Measurements from ENCODE around the gene IGF2BP2. TPM values are rescaled to one million over a fixed set of nuclear protein-coding genes. Genes with fewer than 3 reads are reported as not detected.

IGF2BP2 gene
- total and polyA plus RNA-seq, 2 of the 13 experiments (the other 11 are each of a cell fraction or from before 2014, with no cell fraction given): 6.5 to 46.0 TPM

DNA sequence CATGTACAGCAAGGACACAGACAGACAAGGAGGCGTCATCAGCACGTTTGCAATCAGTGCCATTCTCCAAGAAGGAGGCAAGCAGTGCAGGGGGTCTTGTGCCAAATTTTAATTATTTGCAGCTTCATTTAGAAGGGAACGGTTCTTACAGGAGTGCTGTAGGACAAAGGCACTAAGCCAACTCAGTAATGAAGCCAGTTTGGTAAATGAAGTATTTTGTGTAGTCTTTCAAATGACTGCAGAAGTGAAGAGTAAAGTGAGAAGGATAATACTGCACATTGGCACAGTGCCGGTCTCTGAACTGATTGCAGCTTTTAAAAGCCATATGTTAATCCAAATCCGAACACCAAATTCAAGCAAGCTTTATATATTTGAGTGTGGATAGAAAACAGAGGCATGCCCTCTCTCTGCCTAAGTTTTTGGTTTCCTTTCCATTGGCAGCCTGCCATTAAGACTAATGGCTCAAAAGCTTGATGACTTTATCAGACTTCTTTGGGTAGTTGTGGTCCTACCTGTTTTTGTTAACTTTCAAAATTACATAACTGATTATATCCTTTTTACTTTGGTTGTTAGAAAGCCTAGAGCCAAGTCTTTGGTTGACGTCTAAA is 137.5 kb downstream of the IGF2BP2 start (continued):
- TF ChIP-seq ZNF766 (CRISPR knock-in tag; IDR thresholded peaks at IDR 0.05; ENCODE audit: borderline replicate concordance) (no peak), FOSL1 (CRISPR knock-in tag; IDR thresholded peaks at IDR 0.05; ENCODE audit: borderline replicate concordance) (no peak), FOXJ3 (CRISPR knock-in tag; IDR thresholded peaks at IDR 0.05; ENCODE audit: borderline replicate concordance) (no peak), ZNF891 (CRISPR knock-in tag; IDR thresholded peaks at IDR 0.05) (no peak), REXO4 (CRISPR knock-in tag; IDR thresholded peaks at IDR 0.05; ENCODE audit: borderline replicate concordance) (no peak), IRX3 (CRISPR knock-in tag; IDR thresholded peaks at IDR 0.05; ENCODE audit: borderline replicate concordance, low read depth) (no peak), ZNF607 (CRISPR knock-in tag; IDR thresholded peaks at IDR 0.05; ENCODE audit: borderline replicate concordance) (no peak)
- TF ChIP-seq, protein P1, sequence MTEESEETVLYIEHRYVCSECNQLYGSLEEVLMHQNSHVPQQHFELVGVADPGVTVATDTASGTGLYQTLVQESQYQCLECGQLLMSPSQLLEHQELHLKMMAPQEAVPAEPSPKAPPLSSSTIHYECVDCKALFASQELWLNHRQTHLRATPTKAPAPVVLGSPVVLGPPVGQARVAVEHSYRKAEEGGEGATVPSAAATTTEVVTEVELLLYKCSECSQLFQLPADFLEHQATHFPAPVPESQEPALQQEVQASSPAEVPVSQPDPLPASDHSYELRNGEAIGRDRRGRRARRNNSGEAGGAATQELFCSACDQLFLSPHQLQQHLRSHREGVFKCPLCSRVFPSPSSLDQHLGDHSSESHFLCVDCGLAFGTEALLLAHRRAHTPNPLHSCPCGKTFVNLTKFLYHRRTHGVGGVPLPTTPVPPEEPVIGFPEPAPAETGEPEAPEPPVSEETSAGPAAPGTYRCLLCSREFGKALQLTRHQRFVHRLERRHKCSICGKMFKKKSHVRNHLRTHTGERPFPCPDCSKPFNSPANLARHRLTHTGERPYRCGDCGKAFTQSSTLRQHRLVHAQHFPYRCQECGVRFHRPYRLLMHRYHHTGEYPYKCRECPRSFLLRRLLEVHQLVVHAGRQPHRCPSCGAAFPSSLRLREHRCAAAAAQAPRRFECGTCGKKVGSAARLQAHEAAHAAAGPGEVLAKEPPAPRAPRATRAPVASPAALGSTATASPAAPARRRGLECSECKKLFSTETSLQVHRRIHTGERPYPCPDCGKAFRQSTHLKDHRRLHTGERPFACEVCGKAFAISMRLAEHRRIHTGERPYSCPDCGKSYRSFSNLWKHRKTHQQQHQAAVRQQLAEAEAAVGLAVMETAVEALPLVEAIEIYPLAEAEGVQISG (CRISPR knock-in tag; IDR thresholded peaks at IDR 0.05): no peak
- TF ChIP-seq, protein P2, sequence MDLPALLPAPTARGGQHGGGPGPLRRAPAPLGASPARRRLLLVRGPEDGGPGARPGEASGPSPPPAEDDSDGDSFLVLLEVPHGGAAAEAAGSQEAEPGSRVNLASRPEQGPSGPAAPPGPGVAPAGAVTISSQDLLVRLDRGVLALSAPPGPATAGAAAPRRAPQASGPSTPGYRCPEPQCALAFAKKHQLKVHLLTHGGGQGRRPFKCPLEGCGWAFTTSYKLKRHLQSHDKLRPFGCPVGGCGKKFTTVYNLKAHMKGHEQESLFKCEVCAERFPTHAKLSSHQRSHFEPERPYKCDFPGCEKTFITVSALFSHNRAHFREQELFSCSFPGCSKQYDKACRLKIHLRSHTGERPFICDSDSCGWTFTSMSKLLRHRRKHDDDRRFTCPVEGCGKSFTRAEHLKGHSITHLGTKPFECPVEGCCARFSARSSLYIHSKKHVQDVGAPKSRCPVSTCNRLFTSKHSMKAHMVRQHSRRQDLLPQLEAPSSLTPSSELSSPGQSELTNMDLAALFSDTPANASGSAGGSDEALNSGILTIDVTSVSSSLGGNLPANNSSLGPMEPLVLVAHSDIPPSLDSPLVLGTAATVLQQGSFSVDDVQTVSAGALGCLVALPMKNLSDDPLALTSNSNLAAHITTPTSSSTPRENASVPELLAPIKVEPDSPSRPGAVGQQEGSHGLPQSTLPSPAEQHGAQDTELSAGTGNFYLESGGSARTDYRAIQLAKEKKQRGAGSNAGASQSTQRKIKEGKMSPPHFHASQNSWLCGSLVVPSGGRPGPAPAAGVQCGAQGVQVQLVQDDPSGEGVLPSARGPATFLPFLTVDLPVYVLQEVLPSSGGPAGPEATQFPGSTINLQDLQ (CRISPR knock-in tag; IDR thresholded peaks at IDR 0.05): no peak
